ENCODE data around the gene TSPAN10. TPM values are rescaled to one million over a fixed set of nuclear protein-coding genes. Genes with fewer than 3 reads are reported as not detected.
A peak's percentile ranks its signal among the peaks of the same experiment; 100 is the strongest.

TSPAN10 gene
- total RNA-seq, 4 donors from 2014 or later: 0.99 to 9.2 (median 2.5) TPM

DNA sequence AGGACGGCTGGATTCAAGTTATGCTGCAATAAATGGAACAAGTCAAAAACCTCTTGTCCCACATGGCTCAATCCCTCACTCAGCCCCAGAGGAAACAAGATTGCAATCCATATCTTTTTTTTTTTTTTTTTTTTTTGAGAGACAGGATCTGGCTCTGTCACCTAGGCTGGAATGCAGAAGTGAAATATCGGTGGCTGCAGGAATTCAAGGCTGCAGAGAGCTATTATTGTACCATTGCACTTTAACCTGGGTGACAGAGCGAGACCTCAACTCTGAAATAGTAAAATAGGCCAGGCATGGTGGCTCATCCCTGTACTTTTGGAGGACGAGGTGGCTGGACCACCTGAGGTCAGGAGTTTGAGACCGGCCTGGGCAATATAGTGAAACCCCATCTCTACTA is 22.0 kb downstream of the TSPAN10 start:
- Histone ChIP-seq H3K4me1 (peaks cover 11% of the 10 kb centered on the region), H3K36me3 (no peaks in the 10 kb centered on the region), H3K27ac (peak overlapping the region; percentile 82), H3K9me3 (no peaks in the 10 kb centered on the region), H3K27me3 (no peaks in the 10 kb centered on the region), H3K4me3 (no peak overlapping the region)
- WGBS: 66% methylated on average over 5 of the region's 5 CpGs
- DNase-seq (ENCODE audit: low spot score in 2 of 2): no peak
- TF ChIP-seq POLR2AphosphoS5 (IDR thresholded peaks at IDR 0.05): no peak
- no peak for TF ChIP-seq POLR2A (IDR thresholded peaks at IDR 0.05)
- TF ChIP-seq EP300 (IDR thresholded peaks at IDR 0.05): no peak
- TF ChIP-seq, protein P1, sequence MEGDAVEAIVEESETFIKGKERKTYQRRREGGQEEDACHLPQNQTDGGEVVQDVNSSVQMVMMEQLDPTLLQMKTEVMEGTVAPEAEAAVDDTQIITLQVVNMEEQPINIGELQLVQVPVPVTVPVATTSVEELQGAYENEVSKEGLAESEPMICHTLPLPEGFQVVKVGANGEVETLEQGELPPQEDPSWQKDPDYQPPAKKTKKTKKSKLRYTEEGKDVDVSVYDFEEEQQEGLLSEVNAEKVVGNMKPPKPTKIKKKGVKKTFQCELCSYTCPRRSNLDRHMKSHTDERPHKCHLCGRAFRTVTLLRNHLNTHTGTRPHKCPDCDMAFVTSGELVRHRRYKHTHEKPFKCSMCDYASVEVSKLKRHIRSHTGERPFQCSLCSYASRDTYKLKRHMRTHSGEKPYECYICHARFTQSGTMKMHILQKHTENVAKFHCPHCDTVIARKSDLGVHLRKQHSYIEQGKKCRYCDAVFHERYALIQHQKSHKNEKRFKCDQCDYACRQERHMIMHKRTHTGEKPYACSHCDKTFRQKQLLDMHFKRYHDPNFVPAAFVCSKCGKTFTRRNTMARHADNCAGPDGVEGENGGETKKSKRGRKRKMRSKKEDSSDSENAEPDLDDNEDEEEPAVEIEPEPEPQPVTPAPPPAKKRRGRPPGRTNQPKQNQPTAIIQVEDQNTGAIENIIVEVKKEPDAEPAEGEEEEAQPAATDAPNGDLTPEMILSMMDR (IDR thresholded peaks at IDR 0.05): no peak

DNA sequence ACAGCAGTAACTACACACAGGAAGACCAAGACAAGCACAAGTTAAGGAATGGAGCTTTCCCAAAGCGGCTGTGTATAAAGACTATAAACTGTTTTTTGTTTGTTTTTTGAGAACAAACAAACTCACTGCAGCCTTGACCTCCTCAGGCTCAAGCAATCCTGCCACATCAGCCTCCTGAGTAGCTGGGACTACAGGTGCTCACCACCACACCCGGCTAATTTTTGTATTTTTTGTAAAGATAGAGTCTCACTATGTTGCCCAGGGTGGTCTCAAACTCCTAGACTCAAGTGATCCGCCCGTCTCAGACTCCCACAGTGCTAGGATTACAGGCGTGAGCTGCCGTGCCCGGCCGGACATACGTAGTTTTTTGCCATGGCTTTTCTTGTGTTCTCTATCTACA is 23.4 kb downstream of the TSPAN10 start:
- Histone ChIP-seq H3K4me3 (no peak overlapping the region), H3K36me3 (peaks cover 3% of the 10 kb centered on the region), H3K27me3 (no peaks in the 10 kb centered on the region), H3K9me3 (no peaks in the 10 kb centered on the region), H3K27ac (peak overlapping the region; percentile 82), H3K4me1 (peaks cover 16% of the 10 kb centered on the region)
- TF ChIP-seq, protein P1 (IDR thresholded peaks at IDR 0.05): no peak
- TF ChIP-seq POLR2AphosphoS5 (IDR thresholded peaks at IDR 0.05) (no peak), POLR2A (IDR thresholded peaks at IDR 0.05) (no peak), EP300 (IDR thresholded peaks at IDR 0.05) (no peak)
- no peak for DNase-seq (ENCODE audit: low spot score in 2 of 2)
- WGBS: 92% methylated on average over 9 of the region's 9 CpGs

GRCh38 chr17:81662002-81662401 is 25.0 kb downstream of the TSPAN10 start:
- H3K9me3 ChIP-seq: no peaks in the 10 kb centered on the region
- no peak overlapping the region for H3K27ac ChIP-seq
- H3K27me3 ChIP-seq: no peaks in the 10 kb centered on the region
- WGBS: 94% methylated on average over 4 of the region's 4 CpGs
- TF ChIP-seq POLR2AphosphoS5 (IDR thresholded peaks at IDR 0.05): no peak
- TF ChIP-seq POLR2A (IDR thresholded peaks at IDR 0.05): no peak
- TF ChIP-seq EP300 (IDR thresholded peaks at IDR 0.05): no peak
- TF ChIP-seq, protein P1 (IDR thresholded peaks at IDR 0.05): no peak
- H3K4me1 ChIP-seq: peaks cover 24% of the 10 kb centered on the region
- peaks cover 3% of the 10 kb centered on the region for H3K36me3 ChIP-seq
- no peak for DNase-seq (ENCODE audit: low spot score in 2 of 2)
- H3K4me3 ChIP-seq: no peak overlapping the region

DNA sequence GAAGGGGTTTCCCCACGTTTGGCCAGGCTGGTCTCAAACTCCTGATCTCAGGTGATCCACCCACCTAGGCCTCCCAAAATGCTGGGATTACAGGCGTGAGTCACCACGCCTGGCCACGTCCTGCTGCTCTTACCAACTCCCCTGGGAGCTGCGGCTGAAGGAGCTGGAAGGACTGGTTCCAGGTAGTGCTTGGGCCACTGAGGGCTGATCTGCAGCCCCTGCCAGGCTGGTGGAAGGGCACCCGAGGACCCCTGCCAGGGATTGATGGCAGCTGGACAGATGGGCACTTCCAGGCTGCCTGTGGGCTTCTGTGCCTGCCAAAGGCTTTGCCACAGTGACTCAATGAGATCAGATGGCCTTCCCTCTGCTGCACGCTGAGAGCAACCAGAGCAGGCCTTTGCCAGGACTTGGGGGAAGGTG is 27.1 kb downstream of the TSPAN10 start:
- WGBS: 65% methylated on average over 4 of the region's 7 CpGs
- Histone ChIP-seq H3K4me3 (no peak overlapping the region), H3K9me3 (no peaks in the 10 kb centered on the region), H3K27ac (no peak overlapping the region), H3K27me3 (no peaks in the 10 kb centered on the region), H3K36me3 (peaks cover 3% of the 10 kb centered on the region), H3K4me1 (peaks cover 43% of the 10 kb centered on the region)
- DNase-seq (ENCODE audit: low spot score in 2 of 2): no peak
- TF ChIP-seq EP300 (IDR thresholded peaks at IDR 0.05): no peak
- TF ChIP-seq, protein P1 (IDR thresholded peaks at IDR 0.05): no peak

DNA sequence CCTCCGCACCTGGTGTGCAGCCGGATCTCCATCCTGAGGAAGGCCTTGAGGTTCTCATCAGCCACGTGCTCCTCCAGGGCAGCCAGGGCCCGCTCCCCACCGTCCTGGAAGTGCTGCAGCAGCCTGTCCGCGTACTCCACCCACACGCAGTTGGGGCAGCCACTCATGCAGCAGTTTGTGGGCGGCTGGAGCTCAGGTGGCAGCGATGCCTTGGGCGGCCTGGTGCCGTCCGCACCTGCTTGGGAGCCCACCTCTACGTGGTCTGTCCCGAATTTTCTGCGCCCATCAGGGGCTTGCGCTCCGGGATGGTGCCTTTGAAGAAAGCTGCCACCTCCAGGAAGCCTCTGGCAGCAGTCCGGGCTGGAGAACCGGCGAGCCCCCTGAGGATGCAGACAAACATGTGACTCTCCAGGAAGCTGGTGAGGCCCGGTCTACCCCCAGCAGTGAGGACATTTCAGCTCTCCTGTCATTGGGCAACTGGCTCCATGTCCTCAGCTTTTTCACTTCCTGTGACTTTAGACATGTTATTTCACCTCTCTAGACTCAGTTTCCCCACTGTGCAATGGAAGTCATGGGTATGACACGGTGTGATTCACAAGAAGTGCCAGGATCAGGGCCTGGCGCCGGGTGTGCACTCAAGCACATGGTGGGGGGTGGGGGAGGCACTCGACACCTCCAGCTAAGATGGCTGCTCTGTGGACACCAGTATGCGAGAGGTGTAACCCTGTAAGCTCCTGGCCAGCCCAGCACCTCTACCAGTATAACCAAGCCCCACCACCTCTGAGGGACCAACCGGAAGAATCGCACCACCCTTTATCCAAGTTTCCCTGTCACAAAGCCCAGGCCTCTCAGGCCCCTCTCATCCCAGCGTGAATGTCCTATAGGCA is 28.5 kb downstream of the TSPAN10 start:
- H3K4me1 ChIP-seq: peaks cover 51% of the 10 kb centered on the region
- 60% methylated on average over 25 of the region's 30 CpGs for WGBS

More for the DNA sequence above, 28.5 kb downstream of the TSPAN10 start:
- TF ChIP-seq POLR2AphosphoS5 (IDR thresholded peaks at IDR 0.05) (no peak), POLR2A (IDR thresholded peaks at IDR 0.05) (no peak), EP300 (IDR thresholded peaks at IDR 0.05) (no peak)
- TF ChIP-seq, protein P1 (IDR thresholded peaks at IDR 0.05): no peak
- Histone ChIP-seq H3K27me3 (no peaks in the 10 kb centered on the region), H3K9me3 (no peaks in the 10 kb centered on the region), H3K27ac (peak overlapping the region; percentile 94), H3K4me3 (peak overlapping the region; percentile 99), H3K36me3 (peaks cover 17% of the 10 kb centered on the region)
- no peak for DNase-seq (ENCODE audit: low spot score in 2 of 2)
